IgD-negative memory B cell (primary cell): ENCODE data around the gene PTGS1. TPM values are rescaled to one million over a fixed set of nuclear protein-coding genes. Genes with fewer than 3 reads are reported as not detected.

ENCODE experiments used
- H3K27ac Mint-ChIP-seq, 3 donors: one replicate each; pipeline ENCODE4 v1.8.0; 2020 to 2022; ENCODE audit warnings: mild to moderate bottlenecking in 3 of 3, mixed read lengths in 3 of 3, moderate library complexity in 1 of 3
- H3K27me3 Mint-ChIP-seq: one replicate; pipeline ENCODE4 v1.8.0; 2021; ENCODE audit warnings: mixed read lengths
- H3K36me3 Mint-ChIP-seq: one replicate; pipeline ENCODE4 v1.8.0; 2020; ENCODE audit warnings: mild to moderate bottlenecking, mixed read lengths
- H3K4me1 Mint-ChIP-seq, 3 donors: one replicate each; pipeline ENCODE4 v1.8.0; 2020 to 2022; ENCODE audit warnings: mixed read lengths in 3 of 3, mild to moderate bottlenecking in 1 of 3
- H3K4me3 Mint-ChIP-seq, 4 donors: one replicate each; pipeline ENCODE4 v1.8.0; 2020 to 2022; ENCODE audit warnings: mild to moderate bottlenecking in 4 of 4, mixed read lengths in 4 of 4, moderate library complexity in 3 of 4
- H3K9me3 Mint-ChIP-seq, 3 donors: one replicate each; pipeline ENCODE4 v1.8.0; 2020 to 2021; ENCODE audit warnings: mixed read lengths in 3 of 3, mild to moderate bottlenecking in 1 of 3
- polyA plus RNA-seq: library from polyadenylated mRNA; unstranded; fragments of 300-500 nt; fragmentation: Illumina TruSeq; gene quantifications from one replicate; pipeline ENCODE4 v1.2.3, GENCODE V29; 2021

The PTGS1 gene
- polyA plus RNA-seq, 1 donor from 2014 or later = 17.5 TPM

DNA sequence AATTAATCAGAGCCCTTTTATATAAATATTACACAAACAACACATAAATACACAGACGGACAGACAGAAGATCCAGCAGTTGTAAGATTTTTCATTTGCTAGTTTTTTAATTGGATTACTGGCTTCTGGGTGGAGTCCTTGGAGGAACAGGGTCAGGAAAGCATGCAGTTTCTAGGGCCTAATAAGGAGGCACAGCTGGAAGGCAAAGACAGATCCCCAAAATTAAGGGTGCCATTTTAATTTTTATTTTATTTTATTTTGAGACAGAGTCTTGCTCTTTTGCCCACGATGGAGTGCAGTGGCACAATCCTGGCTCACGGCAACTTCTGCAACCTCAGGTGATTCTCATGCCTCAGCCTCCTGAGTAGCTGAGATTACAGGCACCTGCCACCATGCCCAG lies 49.5 kb downstream of the PTGS1 start:
- Mint-ChIP-seq H3K36me3 (peaks cover 1% of the 10 kb centered on the region), H3K4me1 (peaks cover 0 to 4% (median 0%) of the 10 kb centered on the region in 3 donors), H3K4me3 (no peak overlapping the region), H3K9me3 (peaks cover 9 to 21% (median 15%) of the 10 kb centered on the region in 3 donors), H3K27me3 (peaks cover 16% of the 10 kb centered on the region), H3K27ac (no peak overlapping the region)

DNA sequence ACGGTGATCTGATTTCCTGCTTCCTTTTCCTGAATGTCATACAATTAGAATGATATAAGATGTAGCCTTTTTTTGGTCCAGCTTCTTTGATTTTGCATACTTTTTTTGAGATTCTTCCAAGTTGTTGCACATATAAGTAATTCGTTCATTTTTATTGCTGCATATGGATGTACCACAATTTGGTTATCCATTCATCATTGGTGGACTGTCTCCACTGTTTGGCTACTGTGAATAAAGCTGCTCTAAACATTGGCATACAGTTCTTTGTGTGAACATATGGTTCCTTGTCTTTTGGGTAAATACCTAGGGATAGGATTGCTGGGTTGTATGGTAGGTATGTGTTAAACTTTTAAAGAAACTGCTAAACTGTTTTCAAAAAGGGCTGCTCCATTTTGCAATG lies 54.3 kb downstream of the PTGS1 start:
- no peak overlapping the region for H3K4me3 Mint-ChIP-seq
- H3K27ac Mint-ChIP-seq = no peak overlapping the region

DNA sequence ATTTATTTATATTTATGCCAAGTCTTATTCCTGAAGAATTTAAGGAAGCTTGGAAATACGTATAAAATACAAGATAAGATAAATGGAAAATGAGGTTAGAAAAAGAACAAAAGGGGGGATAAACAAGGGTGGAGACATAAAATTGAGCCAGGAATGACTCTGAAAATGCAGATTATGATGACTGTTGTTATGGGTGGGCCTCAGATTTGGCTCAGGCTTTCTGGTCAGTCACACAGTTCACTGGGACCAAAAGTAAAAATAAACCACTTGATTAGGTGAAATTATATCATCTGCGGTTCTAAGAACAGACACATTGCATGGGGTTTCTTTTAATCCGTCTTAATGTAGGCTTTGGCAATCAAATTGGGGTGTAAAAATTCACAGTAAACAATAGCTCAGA lies 55.9 kb downstream of the PTGS1 start:
- Mint-ChIP-seq H3K27me3 (peaks cover 11% of the 10 kb centered on the region), H3K36me3 (peaks cover 4% of the 10 kb centered on the region), H3K9me3 (peaks cover 0 to 16% (median 7%) of the 10 kb centered on the region in 3 donors)

More for the DNA sequence above, 54.3 kb downstream of the PTGS1 start:
- H3K36me3 Mint-ChIP-seq = peaks cover 4% of the 10 kb centered on the region
- peaks cover 0 to 7% (median 2%) of the 10 kb centered on the region in 3 donors for H3K4me1 Mint-ChIP-seq
- peaks cover 11% of the 10 kb centered on the region for H3K27me3 Mint-ChIP-seq
- H3K9me3 Mint-ChIP-seq = peaks cover 6 to 22% (median 17%) of the 10 kb centered on the region in 3 donors

DNA sequence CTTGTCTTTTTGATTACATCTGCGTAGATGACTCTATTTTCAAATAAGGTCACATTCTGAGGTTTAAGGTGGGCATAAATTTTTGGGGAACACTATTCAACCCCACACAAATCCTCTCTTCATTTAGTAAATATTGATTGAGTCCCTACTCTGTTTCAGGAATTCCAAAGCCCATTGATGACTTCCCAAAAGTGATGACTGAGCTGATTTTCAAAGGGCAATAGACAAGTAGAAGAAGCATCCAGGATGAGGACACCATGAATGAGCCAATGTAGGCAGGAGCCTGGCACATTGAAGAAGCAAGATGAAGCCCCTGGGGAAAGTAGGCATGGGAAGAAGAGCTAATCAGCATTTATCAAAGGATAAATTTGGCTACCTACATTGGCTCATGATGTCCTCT lies 71.7 kb downstream of the PTGS1 start:
- Mint-ChIP-seq H3K27me3 (peaks cover 9% of the 10 kb centered on the region), H3K4me3 (no peak overlapping the region), H3K36me3 (peaks cover 1% of the 10 kb centered on the region), H3K9me3 (peaks cover 0 to 2% (median 2%) of the 10 kb centered on the region in 3 donors), H3K27ac (no peak overlapping the region), H3K4me1 (no peaks in the 10 kb centered on the region)

More for the DNA sequence above, 55.9 kb downstream of the PTGS1 start:
- Mint-ChIP-seq H3K27ac (peak overlapping the region in 1 of 3 donors; percentile 18), H3K4me3 (no peak overlapping the region), H3K4me1 (peaks cover 0 to 7% (median 2%) of the 10 kb centered on the region in 3 donors)

DNA sequence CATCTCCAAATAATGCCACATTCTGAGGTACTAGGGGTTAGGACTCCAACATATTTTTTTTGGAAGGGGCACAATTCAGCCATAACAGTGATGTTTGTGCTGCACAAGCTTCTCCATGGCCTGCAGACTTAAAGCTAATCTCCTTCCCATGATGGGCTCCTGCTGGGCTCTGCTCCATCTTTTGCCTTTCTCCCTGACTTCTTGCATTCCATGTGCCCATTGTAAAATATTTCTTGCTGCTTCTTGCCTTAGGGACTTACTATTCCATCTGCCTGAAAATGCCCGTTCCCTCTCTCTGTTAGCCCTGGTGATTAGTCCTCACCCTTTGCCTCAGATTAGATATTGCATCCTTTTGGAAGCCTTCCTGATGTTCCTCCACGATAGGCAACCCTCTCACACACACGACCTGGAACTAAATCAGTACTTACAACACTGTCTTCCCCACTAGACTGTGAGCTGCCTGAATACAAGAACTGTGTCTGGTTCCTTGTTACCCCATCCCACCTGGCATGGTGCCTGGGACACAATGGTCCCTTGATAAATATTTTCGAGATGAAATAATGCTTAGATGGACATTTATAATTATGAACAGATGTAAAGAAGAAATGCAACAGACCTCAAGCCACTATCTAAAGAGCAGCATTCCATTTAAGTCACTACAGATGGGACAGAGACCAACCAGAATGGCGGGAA lies 73.4 kb downstream of the PTGS1 start:
- Mint-ChIP-seq H3K36me3 (peaks cover 1% of the 10 kb centered on the region), H3K4me3 (no peak overlapping the region), H3K9me3 (peaks cover 0 to 2% (median 0%) of the 10 kb centered on the region in 3 donors), H3K27ac (no peak overlapping the region), H3K27me3 (peaks cover 9% of the 10 kb centered on the region), H3K4me1 (no peaks in the 10 kb centered on the region)

Other genes with a start within 250 kb of the PTGS1 start
- 73.0 TPM for gene NDUFA8, start 211.2 kb upstream of the PTGS1 start, polyA plus RNA-seq
- gene MORN5, start 211.1 kb upstream of the PTGS1 start, polyA plus RNA-seq = not detected
- not detected for gene LHX6, start 142.1 kb upstream of the PTGS1 start, polyA plus RNA-seq
- gene RBM18, start 106.2 kb upstream of the PTGS1 start, polyA plus RNA-seq = 19.0 TPM
- 26.2 TPM for gene MRRF, start 106.1 kb upstream of the PTGS1 start, polyA plus RNA-seq
- not detected for gene OR1J1, start 106.9 kb downstream of the PTGS1 start, polyA plus RNA-seq
- not detected for gene OR1J2, start 139.8 kb downstream of the PTGS1 start, polyA plus RNA-seq
- gene OR1J4, start 148.1 kb downstream of the PTGS1 start, polyA plus RNA-seq = not detected
- not detected for gene OR1N1, start 156.3 kb downstream of the PTGS1 start, polyA plus RNA-seq
- gene OR1N2, start 182.1 kb downstream of the PTGS1 start, polyA plus RNA-seq = not detected
- not detected for gene OR1L8, start 212.4 kb downstream of the PTGS1 start, polyA plus RNA-seq
- gene OR1Q1, start 243.7 kb downstream of the PTGS1 start, polyA plus RNA-seq = not detected